IPS-20b (cell line): ENCODE results near the gene PIP5K1C.

Experiments used
- H3K27ac ChIP-seq: one replicate; pipeline ENCODE4 v1.5.1; 2013; ENCODE audit warnings: low read length
- H3K27me3 ChIP-seq: 2 replicates; pipeline ENCODE4 v1.6.1; 2013; ENCODE audit warnings: mild to moderate bottlenecking, low read length, inconsistent platforms; ENCODE audit not compliant: insufficient read depth
- H3K36me3 ChIP-seq: 2 replicates; pipeline ENCODE4 v1.6.1; 2013; ENCODE audit warnings: low read depth, mild to moderate bottlenecking, inconsistent platforms, low read length, moderate library complexity; ENCODE audit not compliant: insufficient read depth
- H3K4me1 ChIP-seq: 2 replicates; pipeline ENCODE4 v1.6.1; 2013; ENCODE audit warnings: mild to moderate bottlenecking, control low read depth, inconsistent platforms, low read length, moderate library complexity; ENCODE audit not compliant: insufficient read depth
- H3K4me3 ChIP-seq: 2 replicates; pipeline ENCODE4 v1.5.1; 2013; ENCODE audit warnings: mild to moderate bottlenecking, low read length, inconsistent platforms
- H3K9ac ChIP-seq: 2 replicates; pipeline ENCODE4 v1.6.1; 2013; ENCODE audit warnings: low read depth, mild to moderate bottlenecking, inconsistent platforms, low read length, moderate library complexity
- H3K9me3 ChIP-seq: 2 replicates; pipeline ENCODE4 v1.6.1; 2013; ENCODE audit warnings: mild to moderate bottlenecking, low read depth, low read length, inconsistent platforms; ENCODE audit not compliant: insufficient read depth

PIP5K1C gene

GRCh38 chr19:3604227-3604986 lies 95.9 kb downstream of the PIP5K1C start:
- Histone ChIP-seq H3K4me1 (0 out of 2 replicates have a peak, but pooled peaks cover 3% of the 10 kb centered on the region), H3K27me3 (peaks cover 26% of the 10 kb centered on the region), H3K27ac (no peak overlapping the region), H3K9ac (no peak overlapping the region), H3K4me3 (no peak overlapping the region), H3K9me3 (no peaks in the 10 kb centered on the region), H3K36me3 (no peaks in the 10 kb centered on the region)

- H3K9ac ChIP-seq, result no peak overlapping the region
- no peak overlapping the region for H3K27ac ChIP-seq
- no peaks in the 10 kb centered on the region for H3K9me3 ChIP-seq
- peaks cover 26% of the 10 kb centered on the region for H3K27me3 ChIP-seq
- no peaks in the 10 kb centered on the region for H3K36me3 ChIP-seq
- 0 out of 2 replicates have a peak, but pooled peaks cover 3% of the 10 kb centered on the region for H3K4me1 ChIP-seq
- H3K4me3 ChIP-seq, result no peak overlapping the region
These were observed 97.0 kb downstream of the PIP5K1C start for GRCh38 chr19:3603121-3603811.

- Histone ChIP-seq H3K27ac (no peak overlapping the region), H3K9me3 (no peaks in the 10 kb centered on the region), H3K27me3 (peaks cover 14% of the 10 kb centered on the region), H3K4me3 (no peak overlapping the region), H3K4me1 (no peaks in the 10 kb centered on the region), H3K36me3 (no peaks in the 10 kb centered on the region), H3K9ac (no peak overlapping the region)
These were observed 99.2 kb downstream of the PIP5K1C start for GRCh38 chr19:3601021-3601420.

GRCh38 chr19:3599776-3600187 lies 100.5 kb downstream of the PIP5K1C start:
- Histone ChIP-seq H3K9me3 (no peaks in the 10 kb centered on the region), H3K4me1 (no peaks in the 10 kb centered on the region), H3K27ac (no peak overlapping the region), H3K27me3 (peaks cover 1% of the 10 kb centered on the region; the same call in 1 of the 2 replicates), H3K36me3 (no peaks in the 10 kb centered on the region), H3K9ac (no peak overlapping the region), H3K4me3 (no peak overlapping the region)

- no peak overlapping the region for H3K27ac ChIP-seq
- no peaks in the 10 kb centered on the region for H3K36me3 ChIP-seq
- H3K9ac ChIP-seq, result no peak overlapping the region
- H3K4me1 ChIP-seq, result no peaks in the 10 kb centered on the region
- H3K4me3 ChIP-seq, result no peak overlapping the region
- H3K9me3 ChIP-seq, result peaks cover 15% of the 10 kb centered on the region; the same call in 1 of the 2 replicates
- peaks cover 24% of the 10 kb centered on the region for H3K27me3 ChIP-seq
These were observed 104.7 kb downstream of the PIP5K1C start for GRCh38 chr19:3595521-3596061.

- Histone ChIP-seq H3K9me3 (peaks cover 19% of the 10 kb centered on the region; the same call in 1 of the 2 replicates), H3K27me3 (peaks cover 24% of the 10 kb centered on the region), H3K4me3 (no peak overlapping the region), H3K4me1 (no peaks in the 10 kb centered on the region), H3K36me3 (no peaks in the 10 kb centered on the region), H3K27ac (no peak overlapping the region), H3K9ac (no peak overlapping the region)
These were observed 107.1 kb downstream of the PIP5K1C start for GRCh38 chr19:3593156-3593555.

GRCh38 chr19:3591876-3592613 lies 108.2 kb downstream of the PIP5K1C start:
- H3K9ac ChIP-seq, result no peak overlapping the region
- H3K4me1 ChIP-seq, result no peaks in the 10 kb centered on the region
- H3K4me3 ChIP-seq, result no peak overlapping the region
- no peaks in the 10 kb centered on the region for H3K36me3 ChIP-seq
- peaks cover 19% of the 10 kb centered on the region; the same call in 1 of the 2 replicates for H3K9me3 ChIP-seq
- H3K27me3 ChIP-seq, result peaks cover 29% of the 10 kb centered on the region
- H3K27ac ChIP-seq, result no peak overlapping the region

GRCh38 chr19:3590991-3591659 lies 109.1 kb downstream of the PIP5K1C start:
- peaks cover 38% of the 10 kb centered on the region for H3K27me3 ChIP-seq
- H3K9me3 ChIP-seq, result peaks cover 19% of the 10 kb centered on the region; the same call in 1 of the 2 replicates
- H3K9ac ChIP-seq, result no peak overlapping the region
- no peaks in the 10 kb centered on the region for H3K36me3 ChIP-seq
- no peak overlapping the region for H3K27ac ChIP-seq
- H3K4me1 ChIP-seq, result no peaks in the 10 kb centered on the region
- no peak overlapping the region for H3K4me3 ChIP-seq

GRCh38 chr19:3589949-3590348 lies 110.3 kb downstream of the PIP5K1C start:
- H3K4me1 ChIP-seq, result no peaks in the 10 kb centered on the region
- H3K9ac ChIP-seq, result no peak overlapping the region
- H3K36me3 ChIP-seq, result no peaks in the 10 kb centered on the region
- H3K27me3 ChIP-seq, result peaks cover 50% of the 10 kb centered on the region
- H3K9me3 ChIP-seq, result peaks cover 19% of the 10 kb centered on the region; the same call in 1 of the 2 replicates
- no peak overlapping the region for H3K27ac ChIP-seq
- no peak overlapping the region for H3K4me3 ChIP-seq

GRCh38 chr19:3589439-3589838 lies 110.8 kb downstream of the PIP5K1C start:
- Histone ChIP-seq H3K27me3 (peaks cover 55% of the 10 kb centered on the region), H3K27ac (no peak overlapping the region), H3K4me3 (no peak overlapping the region), H3K9me3 (peaks cover 19% of the 10 kb centered on the region; the same call in 1 of the 2 replicates), H3K36me3 (no peaks in the 10 kb centered on the region), H3K4me1 (no peaks in the 10 kb centered on the region), H3K9ac (no peak overlapping the region)
